GM21723 (cell line): ENCODE data around the gene REV3L.
"Not testable (repeated sequence)": the region's sequence is repeated elsewhere in the genome, so short reads cannot be mapped to it uniquely, and the experiment has no call there.

Experiments used
- ATAC-seq: cut with Tn5 transposase; IDR thresholded peaks from one replicate; pipeline ENCODE4 v1.9.1; 2021; ENCODE audit warnings: mild to moderate bottlenecking, moderate library complexity; ENCODE audit not compliant: unreplicated experiment

The REV3L gene

DNA sequence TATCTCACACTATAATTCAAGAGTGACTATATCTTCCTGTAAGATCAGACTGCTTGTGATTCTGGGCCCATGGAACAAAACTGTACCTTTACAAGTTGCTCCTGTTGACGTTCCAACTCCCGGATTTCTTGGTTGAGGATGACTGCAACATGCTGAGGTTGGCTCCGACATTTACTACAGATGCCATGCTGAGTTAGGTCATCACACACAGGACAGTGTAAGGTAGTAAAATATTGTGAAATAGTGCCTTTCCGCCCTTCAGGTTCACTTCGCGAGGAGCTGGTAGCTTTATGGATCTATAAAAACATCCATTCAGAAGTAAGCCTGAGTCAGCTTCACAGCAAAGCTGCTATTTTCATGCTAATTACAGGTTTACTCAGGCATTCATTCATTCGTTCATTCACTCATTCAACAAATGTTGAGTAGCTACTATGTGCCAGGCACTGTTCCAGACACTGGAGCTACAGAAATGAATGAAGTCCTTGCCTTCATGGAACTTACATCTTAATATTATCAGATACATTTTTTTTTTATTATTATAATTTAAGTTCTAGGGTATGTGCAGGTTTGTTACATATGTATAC, 175.7 kb downstream of the REV3L start:
- ATAC-seq, result no peak

GRCh38 chr6:111306104-111306888, 176.7 kb downstream of the REV3L start:
- no peak for ATAC-seq

- peak; percentile 71 for ATAC-seq
Observed at GRCh38 chr6:111301946-111302345, 181.1 kb downstream of the REV3L start.

DNA sequence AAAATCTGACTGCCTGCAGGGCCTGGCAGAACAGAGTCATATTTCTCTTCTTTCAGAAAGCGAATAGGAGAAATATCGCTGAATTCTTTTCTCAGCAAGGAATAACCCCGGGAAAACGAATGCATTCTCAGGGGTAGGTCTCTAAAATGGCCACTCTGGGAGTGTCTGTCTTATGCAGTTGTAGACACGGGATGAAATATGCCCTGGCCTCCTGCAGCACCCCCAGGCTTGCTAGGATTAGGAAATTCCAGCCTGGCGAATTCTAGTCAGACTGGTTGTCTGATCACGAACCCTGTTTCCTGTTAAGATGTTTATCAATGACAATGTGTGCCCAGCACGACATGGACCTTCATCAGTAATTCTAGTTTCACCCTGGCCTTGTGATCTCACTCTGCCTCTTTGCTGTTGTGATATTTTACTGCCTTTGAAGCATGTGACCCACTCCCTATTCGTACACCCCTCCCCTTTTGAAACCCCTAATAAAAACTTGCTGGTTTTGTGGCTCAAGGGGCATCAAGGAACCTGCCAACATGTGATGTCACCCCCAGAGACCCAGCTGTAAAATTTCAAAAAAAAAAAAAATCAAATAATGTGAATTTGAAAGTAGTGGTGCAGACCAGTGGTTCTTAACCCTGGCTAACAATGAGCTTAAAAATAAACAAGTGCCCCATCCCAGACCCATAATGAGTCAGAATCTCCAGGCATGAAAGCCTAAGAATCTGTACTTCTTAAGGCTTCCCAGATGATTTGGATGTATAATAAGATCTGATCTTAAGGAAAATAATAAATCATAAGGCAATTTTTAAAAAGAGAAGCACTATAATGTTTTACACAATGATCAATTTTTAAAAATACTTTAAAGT, 181.8 kb downstream of the REV3L start:
- not testable (repeated sequence) for ATAC-seq

DNA sequence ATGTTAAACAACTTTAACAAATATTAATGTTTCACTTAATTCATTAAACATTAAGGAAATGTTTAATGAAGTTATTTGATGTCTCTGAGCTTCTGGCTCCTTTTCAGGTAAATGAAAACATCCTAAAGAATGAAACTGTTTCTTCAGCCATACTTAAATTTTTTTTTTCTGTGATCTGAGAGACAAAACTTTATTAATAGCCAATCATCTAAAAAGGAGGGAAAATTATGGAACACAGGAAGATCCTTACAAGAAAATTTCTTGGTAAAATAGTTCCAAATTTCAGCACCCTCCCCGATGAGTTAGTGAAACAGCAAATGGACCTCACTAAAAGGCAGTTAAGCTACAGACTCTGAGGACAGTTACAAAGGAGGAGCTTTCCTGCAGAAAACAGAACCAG, 185.2 kb downstream of the REV3L start:
- ATAC-seq, result no peak

- ATAC-seq, result no peak
Observed at GRCh38 chr6:111294374-111294967, 188.5 kb downstream of the REV3L start.

GRCh38 chr6:111291336-111292259, 191.4 kb downstream of the REV3L start:
- peak; percentile 26 for ATAC-seq

- peak; percentile 90 for ATAC-seq
Observed at GRCh38 chr6:111290689-111291335, 192.2 kb downstream of the REV3L start.

- ATAC-seq, result not testable (repeated sequence)
Observed at GRCh38 chr6:111284356-111284755, 198.7 kb downstream of the REV3L start.

GRCh38 chr6:111283707-111284106, 199.3 kb downstream of the REV3L start:
- ATAC-seq, result no peak

GRCh38 chr6:111282515-111282914, 200.5 kb downstream of the REV3L start:
- ATAC-seq, result no peak

DNA sequence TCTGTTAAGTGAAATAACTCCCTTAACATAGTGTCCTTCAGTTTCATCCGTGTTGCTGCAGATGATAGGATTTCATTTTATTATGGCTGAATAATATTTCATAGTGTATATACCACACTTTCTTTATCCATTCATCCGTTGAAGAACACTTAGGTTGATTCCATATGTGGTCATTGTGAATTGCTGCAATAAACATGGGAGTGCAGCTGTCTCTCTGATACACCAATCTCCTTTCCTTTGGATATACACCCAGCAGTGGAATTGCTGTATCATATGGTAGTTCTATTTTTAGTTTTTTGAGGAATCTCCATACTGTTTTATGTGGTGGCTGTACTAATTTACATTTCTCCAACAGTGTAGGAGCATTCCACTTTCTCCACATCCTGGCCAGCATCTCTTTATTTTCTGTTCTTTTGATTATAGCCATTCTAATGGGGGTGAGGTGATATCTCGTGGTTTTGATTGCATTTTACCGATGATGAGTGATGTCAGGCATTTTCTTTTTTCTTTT, 202.5 kb downstream of the REV3L start:
- ATAC-seq, result no peak

GRCh38 chr6:111278731-111279130, 204.3 kb downstream of the REV3L start:
- ATAC-seq, result no peak

DNA sequence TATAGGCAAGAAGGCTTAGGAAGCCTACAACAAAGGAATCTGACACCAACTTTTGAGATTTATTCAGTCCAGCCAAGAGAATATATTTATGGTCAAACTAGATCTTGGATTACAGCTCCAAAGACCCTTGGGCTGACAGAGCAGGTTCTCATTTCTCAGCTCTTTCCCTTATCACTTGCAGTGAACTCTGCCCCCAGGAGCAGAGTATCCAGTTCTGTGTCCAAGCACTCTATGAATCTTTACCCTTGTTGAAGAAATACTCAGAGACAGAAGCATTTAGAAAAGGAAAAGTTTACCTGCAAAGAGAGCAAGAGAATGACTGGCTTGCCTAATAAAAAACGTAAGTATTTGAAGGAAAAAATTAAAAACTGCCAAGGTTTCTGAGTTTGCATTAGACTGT, 205.2 kb downstream of the REV3L start:
- ATAC-seq, result no peak

GRCh38 chr6:111276736-111277135, 206.3 kb downstream of the REV3L start:
- no peak for ATAC-seq

DNA sequence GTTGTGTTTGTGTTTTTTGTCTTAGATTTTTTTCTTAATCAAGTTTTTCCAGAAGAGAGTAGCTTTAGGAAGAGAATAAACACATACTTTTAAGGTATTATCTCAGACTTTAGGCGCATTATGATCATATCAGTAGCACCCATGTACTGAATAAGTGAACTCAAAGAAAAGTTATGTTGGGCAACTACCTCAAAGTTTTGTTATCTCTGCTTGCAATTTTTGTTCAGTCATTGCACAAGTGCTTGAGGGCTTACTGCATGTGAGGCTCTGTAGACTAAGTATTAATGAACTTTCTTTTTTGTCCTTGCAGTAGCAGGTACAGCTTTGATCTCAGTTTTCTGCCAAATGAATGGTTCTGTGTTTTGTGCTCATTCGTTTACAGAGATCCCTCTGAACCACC, 206.7 kb downstream of the REV3L start:
- ATAC-seq, result no peak

GRCh38 chr6:111274593-111275217, 208.3 kb downstream of the REV3L start:
- ATAC-seq, result no peak

DNA sequence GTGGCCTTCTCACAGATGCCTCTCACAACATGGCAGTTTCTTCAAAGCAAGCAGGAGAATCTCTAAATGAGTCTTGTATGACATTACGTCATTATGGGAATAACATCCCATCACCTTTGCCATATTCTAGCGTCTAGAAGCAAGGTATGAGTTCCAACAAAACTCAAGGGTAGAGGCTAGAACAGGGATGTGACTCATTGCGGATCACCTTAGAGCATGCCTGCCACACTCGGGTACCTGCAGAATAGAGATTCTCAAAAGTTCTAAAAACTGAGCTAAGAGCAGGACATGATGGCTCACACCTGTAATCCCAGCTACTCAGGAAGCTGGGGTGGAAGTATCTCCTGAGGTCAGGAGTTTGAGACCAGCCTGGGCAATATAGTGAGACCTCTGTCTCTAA, 212.9 kb downstream of the REV3L start:
- ATAC-seq, result no peak

DNA sequence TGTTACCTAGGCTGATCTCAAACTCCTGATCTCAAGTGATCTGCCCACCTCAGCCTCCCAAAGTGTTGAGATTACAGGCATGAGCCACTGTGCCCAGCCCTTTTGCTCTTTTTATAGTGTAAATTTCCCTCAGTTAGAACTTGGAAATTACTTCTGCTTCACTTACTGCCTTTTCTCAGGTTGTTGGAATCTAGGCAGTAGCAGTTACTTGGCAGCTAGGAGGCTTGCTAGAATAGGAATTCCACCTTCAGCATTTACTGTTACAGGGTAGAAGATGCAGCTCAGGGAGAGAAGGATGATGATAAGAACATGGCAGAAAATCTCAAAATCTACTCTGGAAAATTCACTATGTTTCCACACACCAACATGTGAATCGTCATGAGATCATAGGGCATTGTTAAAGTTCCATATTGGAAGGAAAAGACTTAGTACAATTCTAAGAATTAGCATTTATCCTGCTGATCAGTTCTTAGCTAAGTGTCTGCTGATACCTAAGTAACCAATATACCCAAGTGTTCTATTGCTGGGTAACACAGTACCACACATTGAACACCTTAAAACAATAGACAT, 213.5 kb downstream of the REV3L start:
- no peak for ATAC-seq
